Measurements from ENCODE around the gene MYPN. TPM values are rescaled to one million over a fixed set of nuclear protein-coding genes. Genes with fewer than 3 reads are reported as not detected.
A peak's percentile ranks its signal among the peaks of the same experiment; 100 is the strongest.

MYPN gene
- total RNA-seq, 2 donors from 2014 or later: not detected

DNA sequence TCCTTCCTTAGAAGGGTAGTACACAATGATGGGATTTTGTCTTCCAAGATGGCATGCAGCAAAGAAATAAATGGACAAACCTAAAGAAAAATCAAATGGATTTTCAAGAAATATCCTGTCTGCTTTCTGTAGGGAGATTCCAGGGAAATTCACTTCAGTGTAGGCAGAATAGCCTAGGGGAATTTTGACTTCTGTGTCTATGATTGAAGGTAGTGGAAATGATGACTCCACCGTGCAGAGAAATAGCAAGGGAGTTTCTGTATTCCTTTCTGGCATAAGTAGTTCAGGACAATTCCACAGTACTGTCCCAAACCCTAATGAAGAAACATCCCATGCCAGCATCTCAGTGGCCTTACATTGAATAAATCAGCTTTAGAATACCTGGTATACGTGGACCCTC, 113.1 kb downstream of the MYPN start:
- Mint-ChIP-seq H3K36me3 (ENCODE audit: low read depth) (no peaks in the 10 kb centered on the region), H3K4me1 (no peaks in the 10 kb centered on the region), H3K4me3 (no peak overlapping the region), H3K27me3 (ENCODE audit: insufficient read depth) (no peaks in the 10 kb centered on the region), H3K27ac (no peak overlapping the region), H3K9me3 (peaks cover 3% of the 10 kb centered on the region)
- H3K36me3 ChIP-seq (ENCODE audit: control insufficient read depth, insufficient read depth, low read length): no peaks in the 10 kb centered on the region
- no peaks in the 10 kb centered on the region for H3K4me1 ChIP-seq (ENCODE audit: control insufficient read depth, insufficient read depth, low read length)
- no peak for DNase-seq
- WGBS, 2 experiments (ENCODE audit: insufficient coverage in 1 of 2, insufficient read length in 1 of 2): 91 to 94% methylated on average over 2 of the region's 2 CpGs
- TF ChIP-seq, protein P1, sequence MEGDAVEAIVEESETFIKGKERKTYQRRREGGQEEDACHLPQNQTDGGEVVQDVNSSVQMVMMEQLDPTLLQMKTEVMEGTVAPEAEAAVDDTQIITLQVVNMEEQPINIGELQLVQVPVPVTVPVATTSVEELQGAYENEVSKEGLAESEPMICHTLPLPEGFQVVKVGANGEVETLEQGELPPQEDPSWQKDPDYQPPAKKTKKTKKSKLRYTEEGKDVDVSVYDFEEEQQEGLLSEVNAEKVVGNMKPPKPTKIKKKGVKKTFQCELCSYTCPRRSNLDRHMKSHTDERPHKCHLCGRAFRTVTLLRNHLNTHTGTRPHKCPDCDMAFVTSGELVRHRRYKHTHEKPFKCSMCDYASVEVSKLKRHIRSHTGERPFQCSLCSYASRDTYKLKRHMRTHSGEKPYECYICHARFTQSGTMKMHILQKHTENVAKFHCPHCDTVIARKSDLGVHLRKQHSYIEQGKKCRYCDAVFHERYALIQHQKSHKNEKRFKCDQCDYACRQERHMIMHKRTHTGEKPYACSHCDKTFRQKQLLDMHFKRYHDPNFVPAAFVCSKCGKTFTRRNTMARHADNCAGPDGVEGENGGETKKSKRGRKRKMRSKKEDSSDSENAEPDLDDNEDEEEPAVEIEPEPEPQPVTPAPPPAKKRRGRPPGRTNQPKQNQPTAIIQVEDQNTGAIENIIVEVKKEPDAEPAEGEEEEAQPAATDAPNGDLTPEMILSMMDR (conservative IDR thresholded peaks at IDR 0.05): no peak
- no peak overlapping the region for H3K27ac ChIP-seq (ENCODE audit: low read depth, low read length)
- H3K9ac ChIP-seq (ENCODE audit: extremely low read depth, low read length, poor library complexity, severe bottlenecking): no peak overlapping the region
- no peaks in the 10 kb centered on the region for H3K27me3 ChIP-seq (ENCODE audit: control insufficient read depth, insufficient read depth, low read length, poor library complexity, severe bottlenecking)
- no peaks in the 10 kb centered on the region for H3K9me3 ChIP-seq (ENCODE audit: control insufficient read depth, low read length)
- no peak overlapping the region for H3K4me3 ChIP-seq (ENCODE audit: low read length)

DNA sequence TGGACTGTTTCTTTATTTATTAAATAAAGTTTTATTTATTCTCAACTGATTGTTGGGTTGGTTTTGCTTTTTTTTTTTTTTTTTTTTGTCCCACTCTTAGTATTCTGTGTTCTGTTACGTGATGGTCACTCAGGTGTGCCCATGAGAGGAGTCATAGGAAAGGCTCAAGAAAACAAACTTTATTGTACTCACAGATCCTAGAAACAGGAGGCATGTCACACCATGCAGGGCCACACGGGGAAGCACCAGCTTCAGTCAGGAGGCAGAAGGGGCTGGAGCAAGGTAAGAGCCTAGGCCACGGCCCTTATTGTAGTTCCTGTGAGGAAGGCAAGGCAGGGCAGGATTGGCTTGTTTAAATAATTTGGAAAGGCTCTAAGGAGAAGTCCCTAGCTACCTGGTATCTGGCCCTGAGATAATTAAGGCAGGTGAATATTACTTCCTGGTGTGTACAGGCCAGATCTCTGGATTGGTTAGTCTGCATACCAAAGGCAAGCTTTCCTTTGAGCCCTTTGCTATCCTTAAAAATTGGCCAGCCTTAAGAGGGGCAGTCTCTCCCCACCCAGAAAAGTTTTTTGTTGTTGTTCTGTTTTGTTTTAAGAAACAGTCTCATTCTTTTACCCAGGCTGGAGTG, 114.4 kb downstream of the MYPN start:
- no peak overlapping the region for H3K4me3 ChIP-seq (ENCODE audit: low read length)
- no peak overlapping the region for H3K27ac ChIP-seq (ENCODE audit: low read depth, low read length)
- TF ChIP-seq, protein P1 (conservative IDR thresholded peaks at IDR 0.05): peak; percentile 73
- Mint-ChIP-seq H3K4me1 (no peaks in the 10 kb centered on the region), H3K9me3 (peaks cover 3% of the 10 kb centered on the region), H3K27ac (no peak overlapping the region), H3K4me3 (no peak overlapping the region), H3K36me3 (ENCODE audit: low read depth) (no peaks in the 10 kb centered on the region), H3K27me3 (ENCODE audit: insufficient read depth) (peaks cover 5% of the 10 kb centered on the region)
- DNase-seq: peak; percentile 82
- 40 to 62% methylated on average over 2 to 3 of the region's 3 CpGs for WGBS, 2 experiments (ENCODE audit: insufficient coverage in 1 of 2, insufficient read length in 1 of 2)
- H3K9ac ChIP-seq (ENCODE audit: extremely low read depth, low read length, poor library complexity, severe bottlenecking): no peak overlapping the region
- no peaks in the 10 kb centered on the region for H3K9me3 ChIP-seq (ENCODE audit: control insufficient read depth, low read length)
- no peaks in the 10 kb centered on the region for H3K4me1 ChIP-seq (ENCODE audit: control insufficient read depth, insufficient read depth, low read length)
- H3K27me3 ChIP-seq (ENCODE audit: control insufficient read depth, insufficient read depth, low read length, poor library complexity, severe bottlenecking): peaks cover 12% of the 10 kb centered on the region
- H3K36me3 ChIP-seq (ENCODE audit: control insufficient read depth, insufficient read depth, low read length): no peaks in the 10 kb centered on the region

DNA sequence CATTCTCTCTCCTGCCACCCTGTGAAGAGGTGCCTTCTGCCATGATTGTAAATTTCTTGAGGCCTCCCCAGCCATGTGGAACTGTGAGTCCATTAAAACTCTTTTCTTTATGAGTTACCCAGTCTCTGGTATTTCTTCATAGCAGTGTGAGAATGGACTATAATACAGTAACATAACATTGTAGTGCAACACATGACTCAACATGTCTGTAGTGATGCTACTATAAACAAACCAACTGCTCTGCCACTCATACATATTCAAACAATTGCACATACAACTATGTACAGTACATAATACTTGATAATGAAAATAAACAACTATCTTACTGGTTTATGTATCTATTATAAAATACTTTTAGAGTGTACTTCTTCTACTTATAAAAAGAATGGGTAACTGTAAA, 115.5 kb downstream of the MYPN start:
- H3K4me1 Mint-ChIP-seq: no peaks in the 10 kb centered on the region

More for the DNA sequence above, 115.5 kb downstream of the MYPN start:
- TF ChIP-seq, protein P1 (conservative IDR thresholded peaks at IDR 0.05): no peak
- Histone ChIP-seq H3K9me3 (ENCODE audit: control insufficient read depth, low read length) (no peaks in the 10 kb centered on the region), H3K4me3 (ENCODE audit: low read length) (no peak overlapping the region), H3K36me3 (ENCODE audit: control insufficient read depth, insufficient read depth, low read length) (no peaks in the 10 kb centered on the region), H3K9ac (ENCODE audit: extremely low read depth, low read length, poor library complexity, severe bottlenecking) (no peak overlapping the region), H3K27me3 (ENCODE audit: control insufficient read depth, insufficient read depth, low read length, poor library complexity, severe bottlenecking) (peaks cover 21% of the 10 kb centered on the region), H3K27ac (ENCODE audit: low read depth, low read length) (no peak overlapping the region), H3K4me1 (ENCODE audit: control insufficient read depth, insufficient read depth, low read length) (no peaks in the 10 kb centered on the region)
- Mint-ChIP-seq H3K9me3 (peaks cover 3% of the 10 kb centered on the region), H3K27ac (no peak overlapping the region), H3K4me3 (no peak overlapping the region), H3K36me3 (ENCODE audit: low read depth) (no peaks in the 10 kb centered on the region), H3K27me3 (ENCODE audit: insufficient read depth) (peaks cover 14% of the 10 kb centered on the region)
- no peak for DNase-seq
